K562 (cell line): ENCODE measurements around the gene EPHA10. TPM values are rescaled to one million over a fixed set of nuclear protein-coding genes. Genes with fewer than 3 reads are reported as not detected.

Source experiments
- HDAC2 ChIP-seq: fragments of 450-650 bp; IDR thresholded peaks from 2 replicates; pipeline ENCODE4 v1.6.1; 2016; ENCODE audit warnings: mild to moderate bottlenecking
- HDGF ChIP-seq: fragments of 450-650 bp; IDR thresholded peaks from 2 replicates; pipeline ENCODE4 v1.6.1; 2016
- ILK ChIP-seq: fragments of 450-650 bp; IDR thresholded peaks from 2 replicates; pipeline ENCODE4 v1.6.1; 2016; ENCODE audit warnings: missing genetic modification characterization, low read depth, mild to moderate bottlenecking, missing compliant biosample characterization, moderate library complexity, borderline replicate concordance
- IRF1 ChIP-seq: sonication (generic); formaldehyde crosslinking; IDR thresholded peaks from 2 replicates; pipeline ENCODE4 v1.8.0; 2022; ENCODE audit warnings: missing genetic modification reagents, mild to moderate bottlenecking, borderline replicate concordance
- MIER1 ChIP-seq: fragments of 450-650 bp; IDR thresholded peaks from 2 replicates; pipeline ENCODE4 v1.6.1; 2016; ENCODE audit warnings: antibody characterized with exemption, mild to moderate bottlenecking, low read depth
- POU5F1 ChIP-seq: fragments of 150-350 bp; IDR thresholded peaks from 2 replicates; pipeline ENCODE4 v1.6.1; 2014; ENCODE audit warnings: borderline replicate concordance, low read length, low read depth, mild to moderate bottlenecking; ENCODE audit not compliant: partially characterized antibody
- REST ChIP-seq, 2 experiments: fragments of 450-650 bp; formaldehyde crosslinking in 1 of 2; IDR thresholded peaks; 2 replicates each; pipeline versions ENCODE4 v1.4.0 to v1.6.1; 2014 to 2020; ENCODE audit warnings: mild to moderate bottlenecking in 2 of 2, borderline replicate concordance in 1 of 2, low read depth in 1 of 2
- RNF219 ChIP-seq: fragments of 250-450 bp; sonication (Bioruptor Pico); IDR thresholded peaks from 2 replicates; pipeline ENCODE4 v1.5.0; 2022; ENCODE audit warnings: mild to moderate bottlenecking
- XRCC5 ChIP-seq: fragments of 200-400 bp; formaldehyde crosslinking; IDR thresholded peaks from 2 replicates; pipeline ENCODE4 v1.6.1; 2017; ENCODE audit warnings: low read depth, mild to moderate bottlenecking, low read length
- polyA plus RNA-seq, 8 experiments: library from polyadenylated mRNA; depleted of rRNA in 4 of 8; stranded (reverse) in 5 of 8; unstranded in 3 of 8; fragments of >200 nt; fragmentation: Nextera tagmentation in 2 of 8; fragmentation: Illumina TruSeq in 1 of 8; extraction: Ambion mirVana in 2 of 8; extraction: Trizol in 1 of 8; gene quantifications; 2 replicates each; pipeline versions ENCODE4 v1.2.1 to v1.2.3, GENCODE V29; 2011 to 2014; ENCODE audit warnings: inconsistent platforms in 1 of 8, missing spikeins in 1 of 8
- total RNA-seq, 7 experiments: library from RNA; depleted of rRNA in 6 of 7; stranded (reverse); fragments of >200 nt in 6 of 7; fragmentation: Illumina TruSeq in 2 of 7; extraction: Trizol in 2 of 7; gene quantifications; 2 replicates each; pipeline versions ENCODE4 v1.2.1 to v1.2.3, GENCODE V29; 2011 to 2021; ENCODE audit warnings: low replicate concordance in 1 of 7
- TF ChIP-seq, protein P1 (sequence below): fragments of 250-450 bp; sonication (Bioruptor Pico); IDR thresholded peaks from 2 replicates; pipeline ENCODE4 v1.9.0; 2021; ENCODE audit warnings: mild to moderate bottlenecking
- TF ChIP-seq, protein P2 (sequence below): fragments of 250-450 bp; sonication (Bioruptor Pico); IDR thresholded peaks from 2 replicates; pipeline ENCODE4 v1.5.0; 2021; ENCODE audit warnings: mild to moderate bottlenecking, moderate library complexity

Gene EPHA10
- total and polyA plus RNA-seq, 9 of the 15 experiments (the other 6 are each of a cell fraction or from before 2014, with no cell fraction given): 0.03 TPM; not detected in 8

DNA sequence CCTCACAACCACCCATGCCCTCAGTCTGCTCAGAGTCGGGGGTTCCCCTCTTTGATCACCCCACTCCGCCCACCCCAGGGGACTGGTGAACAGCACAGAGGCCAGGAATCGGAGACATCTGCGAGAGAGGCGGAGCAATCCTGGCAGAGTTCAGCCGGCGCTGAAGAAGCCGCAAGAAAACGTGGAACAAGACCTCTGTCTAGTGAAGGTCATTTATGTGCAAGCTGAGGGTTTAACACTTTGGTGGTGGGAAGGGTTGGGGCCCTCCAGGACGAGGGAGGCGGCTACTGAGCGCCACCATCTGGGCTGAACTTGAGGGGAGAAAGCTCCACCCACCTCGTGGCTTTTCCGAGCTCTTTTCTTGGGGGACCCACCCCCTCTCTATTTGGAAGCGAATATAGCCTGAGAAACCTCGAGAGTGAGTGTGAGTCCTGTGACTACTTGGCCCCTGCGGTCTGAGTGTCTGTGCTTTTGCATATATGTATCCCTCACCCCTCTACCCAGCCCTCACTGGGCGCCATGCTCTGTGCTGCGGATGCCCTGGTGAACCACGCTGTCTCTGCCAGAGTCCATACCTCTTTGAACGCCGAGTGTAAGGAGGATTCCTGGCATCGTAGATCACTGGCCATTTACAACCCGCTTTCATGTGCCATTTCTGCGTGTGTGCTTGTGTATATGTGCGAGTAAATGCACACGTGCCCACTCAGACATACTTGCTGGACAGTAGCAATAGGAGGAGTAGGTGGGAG lies 1.2 kb upstream of the EPHA10 start (continued):
- no peak for TF ChIP-seq XRCC5
- no peak for TF ChIP-seq HDGF
- no peak for TF ChIP-seq HDAC2
- TF ChIP-seq MIER1: no peak
- TF ChIP-seq ILK (tag): no peak
- TF ChIP-seq IRF1 (CRISPR knock-in tag): no peak
- TF ChIP-seq, protein P1, sequence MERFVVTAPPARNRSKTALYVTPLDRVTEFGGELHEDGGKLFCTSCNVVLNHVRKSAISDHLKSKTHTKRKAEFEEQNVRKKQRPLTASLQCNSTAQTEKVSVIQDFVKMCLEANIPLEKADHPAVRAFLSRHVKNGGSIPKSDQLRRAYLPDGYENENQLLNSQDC (CRISPR knock-in tag): no peak
- TF ChIP-seq REST (IDR thresholded peaks at IDR 0.05; ENCODE audit: borderline replicate concordance): peak; percentile 42
- TF ChIP-seq REST (CRISPR knock-in tag; IDR thresholded peaks at IDR 0.05; ENCODE audit: low read depth): no peak
- TF ChIP-seq POU5F1: no peak
- TF ChIP-seq, protein P2, sequence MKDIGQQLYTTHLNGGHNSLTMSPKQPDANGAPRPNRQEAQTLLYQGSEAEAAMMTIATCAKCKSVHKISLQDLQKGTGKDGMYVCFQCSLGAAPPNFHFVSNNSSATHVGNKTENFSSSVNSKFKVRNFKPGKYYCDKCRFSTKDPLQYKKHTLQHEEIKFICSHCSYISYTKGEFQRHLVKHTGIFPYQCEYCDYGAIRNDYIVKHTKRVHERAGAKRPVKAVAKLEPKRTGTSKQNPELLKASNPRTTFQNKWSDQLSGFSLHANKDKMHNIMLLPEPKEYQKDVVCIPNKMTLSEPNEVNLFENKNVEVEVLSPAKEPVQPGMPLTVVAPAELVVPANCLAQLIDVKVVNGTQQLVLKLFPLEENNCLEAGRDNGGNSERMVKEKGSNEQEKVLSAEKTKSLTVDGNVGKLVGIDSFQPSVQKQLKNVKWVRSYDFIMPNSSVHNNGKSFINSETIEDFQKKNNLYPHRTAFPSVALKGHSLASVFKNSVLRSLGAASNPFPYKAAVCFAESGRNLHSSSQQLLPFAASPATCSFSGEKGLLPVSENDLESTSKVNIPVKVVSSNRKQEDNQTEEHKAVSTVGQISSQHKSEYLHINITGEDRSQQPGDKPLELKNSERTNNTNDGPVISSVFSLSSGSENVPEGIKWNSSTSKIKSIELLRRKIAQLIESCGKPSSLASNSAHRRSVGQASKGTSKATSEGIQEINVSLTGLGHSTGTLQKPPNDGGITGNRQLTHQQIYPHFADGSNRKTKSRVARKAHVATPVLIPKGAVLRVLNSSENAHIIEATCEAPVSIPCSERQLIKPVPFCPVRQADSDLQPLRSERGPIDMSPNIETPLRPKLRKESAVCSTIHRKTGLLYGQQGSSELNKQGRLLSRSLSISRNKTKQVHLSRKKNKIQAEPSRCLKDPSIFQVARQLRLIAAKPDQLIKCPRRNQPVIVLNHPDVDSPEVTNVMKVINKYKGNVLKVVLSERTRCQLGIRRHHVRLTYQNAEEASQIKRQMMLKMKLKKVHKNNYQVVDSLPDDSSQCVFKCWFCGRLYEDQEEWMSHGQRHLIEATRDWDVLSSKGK (CRISPR knock-in tag): no peak
- TF ChIP-seq RNF219 (CRISPR knock-in tag): no peak
